ENCODE measurements around the gene PORCN. TPM values are rescaled to one million over a fixed set of nuclear protein-coding genes. Genes with fewer than 3 reads are reported as not detected.

Gene PORCN
- total and polyA plus RNA-seq, 9 of the 15 experiments (the other 6 are each of a cell fraction or from before 2014, with no cell fraction given) = 0.34 to 5.1 (median 2.8) TPM

GRCh38 chrX:48538641-48539344 is 30.0 kb downstream of the PORCN start (continued):
- TF ChIP-seq, protein P1, sequence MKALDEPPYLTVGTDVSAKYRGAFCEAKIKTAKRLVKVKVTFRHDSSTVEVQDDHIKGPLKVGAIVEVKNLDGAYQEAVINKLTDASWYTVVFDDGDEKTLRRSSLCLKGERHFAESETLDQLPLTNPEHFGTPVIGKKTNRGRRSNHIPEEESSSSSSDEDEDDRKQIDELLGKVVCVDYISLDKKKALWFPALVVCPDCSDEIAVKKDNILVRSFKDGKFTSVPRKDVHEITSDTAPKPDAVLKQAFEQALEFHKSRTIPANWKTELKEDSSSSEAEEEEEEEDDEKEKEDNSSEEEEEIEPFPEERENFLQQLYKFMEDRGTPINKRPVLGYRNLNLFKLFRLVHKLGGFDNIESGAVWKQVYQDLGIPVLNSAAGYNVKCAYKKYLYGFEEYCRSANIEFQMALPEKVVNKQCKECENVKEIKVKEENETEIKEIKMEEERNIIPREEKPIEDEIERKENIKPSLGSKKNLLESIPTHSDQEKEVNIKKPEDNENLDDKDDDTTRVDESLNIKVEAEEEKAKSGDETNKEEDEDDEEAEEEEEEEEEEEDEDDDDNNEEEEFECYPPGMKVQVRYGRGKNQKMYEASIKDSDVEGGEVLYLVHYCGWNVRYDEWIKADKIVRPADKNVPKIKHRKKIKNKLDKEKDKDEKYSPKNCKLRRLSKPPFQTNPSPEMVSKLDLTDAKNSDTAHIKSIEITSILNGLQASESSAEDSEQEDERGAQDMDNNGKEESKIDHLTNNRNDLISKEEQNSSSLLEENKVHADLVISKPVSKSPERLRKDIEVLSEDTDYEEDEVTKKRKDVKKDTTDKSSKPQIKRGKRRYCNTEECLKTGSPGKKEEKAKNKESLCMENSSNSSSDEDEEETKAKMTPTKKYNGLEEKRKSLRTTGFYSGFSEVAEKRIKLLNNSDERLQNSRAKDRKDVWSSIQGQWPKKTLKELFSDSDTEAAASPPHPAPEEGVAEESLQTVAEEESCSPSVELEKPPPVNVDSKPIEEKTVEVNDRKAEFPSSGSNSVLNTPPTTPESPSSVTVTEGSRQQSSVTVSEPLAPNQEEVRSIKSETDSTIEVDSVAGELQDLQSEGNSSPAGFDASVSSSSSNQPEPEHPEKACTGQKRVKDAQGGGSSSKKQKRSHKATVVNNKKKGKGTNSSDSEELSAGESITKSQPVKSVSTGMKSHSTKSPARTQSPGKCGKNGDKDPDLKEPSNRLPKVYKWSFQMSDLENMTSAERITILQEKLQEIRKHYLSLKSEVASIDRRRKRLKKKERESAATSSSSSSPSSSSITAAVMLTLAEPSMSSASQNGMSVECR (CRISPR knock-in tag; IDR thresholded peaks at IDR 0.05) = peak; percentile 55; the same call in 1 of the 2 replicates
- TF ChIP-seq TEAD1 (CRISPR knock-in tag; IDR thresholded peaks at IDR 0.05) (peak in 1 of 2 experiments; percentile 55; a peak in 2 of 4 replicates), KDM1A (IDR thresholded peaks at IDR 0.05) (0 out of 4 replicates have a peak, but pooled peaks of 1 of the 2 experiments have one; percentile 27), BMI1 (IDR thresholded peaks at IDR 0.05; ENCODE audit: low read length) (no peak), HLTF (IDR thresholded peaks at IDR 0.05) (no peak), CBX1 (IDR thresholded peaks at IDR 0.05; ENCODE audit: low read depth) (0 out of 2 replicates have a peak, but pooled peaks have one; percentile 22), ZNF644 (tag; IDR thresholded peaks at IDR 0.05; ENCODE audit: low read depth) (0 out of 2 replicates have a peak, but pooled peaks have one; percentile 48), DPF2 (IDR thresholded peaks at IDR 0.05) (0 out of 2 replicates have a peak, but pooled peaks have one; percentile 49), TAF1 (IDR thresholded peaks at IDR 0.05; ENCODE audit: control insufficient read depth, extremely low read depth, insufficient read depth, low read length, severe bottlenecking) (peak; percentile 12), ERF (CRISPR knock-in tag; IDR thresholded peaks at IDR 0.05) (no peak)
